Activated B cell treated with CpG ODN at 0.5 μM for 24 hours (primary cell): ENCODE measurements around the gene APH1B. TPM values are rescaled to one million over a fixed set of nuclear protein-coding genes. Genes with fewer than 3 reads are reported as not detected.
A peak's percentile ranks its signal among the peaks of the same experiment; 100 is the strongest.

Experiments used
- ATAC-seq: fragments of 200-7000 bp; cut with Tn5 transposase; one replicate; pipeline ENCODE4 v1.10.0; 2021; ENCODE audit warnings: low read depth, mild to moderate bottlenecking, moderate library complexity
- CTCF ChIA-PET: fragments of 350-600 bp; sonication (Branson Sonifier 250); formaldehyde crosslinking; loops from one replicate; lab custom pipeline; 2021; ENCODE audit warnings: antibody characterized with exemption; lab: Charles Lee
- POLR2A ChIA-PET: fragments of 350-600 bp; sonication (Branson Sonifier 250); formaldehyde crosslinking; loops from one replicate; lab custom pipeline; 2021; ENCODE audit warnings: antibody characterized with exemption; lab: Charles Lee
- DNase-seq: peaks from one replicate; pipeline ENCODE4 v3.0.0; 2022
- H3K27ac Mint-ChIP-seq: one replicate; pipeline ENCODE4 v1.8.0; 2020; ENCODE audit warnings: mixed read lengths
- H3K27me3 Mint-ChIP-seq: one replicate; pipeline ENCODE4 v1.8.0; 2021; ENCODE audit warnings: mixed read lengths
- H3K36me3 Mint-ChIP-seq: one replicate; pipeline ENCODE4 v1.8.0; 2021; ENCODE audit warnings: low read depth, mixed read lengths
- H3K4me1 Mint-ChIP-seq: one replicate; pipeline ENCODE4 v1.8.0; 2021; ENCODE audit warnings: mixed read lengths
- H3K4me3 Mint-ChIP-seq: one replicate; pipeline ENCODE4 v1.8.0; 2020; ENCODE audit warnings: mild to moderate bottlenecking, mixed read lengths
- H3K9me3 Mint-ChIP-seq: one replicate; pipeline ENCODE4 v1.8.0; 2020; ENCODE audit warnings: mixed read lengths
- intact Hi-C: fragments of 100-400 bp; cut with micrococcal nuclease; formaldehyde crosslinking; loops from one replicate; pipeline ENCODE4 v1.15.1; 2024
- total RNA-seq: library from RNA; stranded (reverse); gene quantifications from 2 replicates; pipeline ENCODE4 v1.2.3, GENCODE V29; 2022
- TF ChIP-seq, protein P1 (sequence below): fragments of 200-600 bp; IDR thresholded peaks from one replicate; pipeline ENCODE4 v1.8.0; 2022; ENCODE audit warnings: antibody characterized with exemption, mild to moderate bottlenecking

Gene APH1B
- total RNA-seq, 1 donor from 2014 or later, result 22.1 TPM

- intact Hi-C loops, result loop anchor here (10.0 kb wide), 1 partner anchor 322 kb away; no protein-coding TSS in a partner anchor
- TF ChIP-seq, protein P1, sequence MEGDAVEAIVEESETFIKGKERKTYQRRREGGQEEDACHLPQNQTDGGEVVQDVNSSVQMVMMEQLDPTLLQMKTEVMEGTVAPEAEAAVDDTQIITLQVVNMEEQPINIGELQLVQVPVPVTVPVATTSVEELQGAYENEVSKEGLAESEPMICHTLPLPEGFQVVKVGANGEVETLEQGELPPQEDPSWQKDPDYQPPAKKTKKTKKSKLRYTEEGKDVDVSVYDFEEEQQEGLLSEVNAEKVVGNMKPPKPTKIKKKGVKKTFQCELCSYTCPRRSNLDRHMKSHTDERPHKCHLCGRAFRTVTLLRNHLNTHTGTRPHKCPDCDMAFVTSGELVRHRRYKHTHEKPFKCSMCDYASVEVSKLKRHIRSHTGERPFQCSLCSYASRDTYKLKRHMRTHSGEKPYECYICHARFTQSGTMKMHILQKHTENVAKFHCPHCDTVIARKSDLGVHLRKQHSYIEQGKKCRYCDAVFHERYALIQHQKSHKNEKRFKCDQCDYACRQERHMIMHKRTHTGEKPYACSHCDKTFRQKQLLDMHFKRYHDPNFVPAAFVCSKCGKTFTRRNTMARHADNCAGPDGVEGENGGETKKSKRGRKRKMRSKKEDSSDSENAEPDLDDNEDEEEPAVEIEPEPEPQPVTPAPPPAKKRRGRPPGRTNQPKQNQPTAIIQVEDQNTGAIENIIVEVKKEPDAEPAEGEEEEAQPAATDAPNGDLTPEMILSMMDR, result no peak
Observed at GRCh38 chr15:63283126-63283525, 5.7 kb downstream of the APH1B start.

GRCh38 chr15:63284335-63284734 is 6.9 kb downstream of the APH1B start:
- TF ChIP-seq, protein P1, result no peak
- Mint-ChIP-seq H3K4me1 (peaks cover 10% of the 10 kb centered on the region), H3K27ac (no peak overlapping the region), H3K36me3 (peaks cover 58% of the 10 kb centered on the region), H3K9me3 (no peaks in the 10 kb centered on the region), H3K4me3 (no peak overlapping the region), H3K27me3 (no peaks in the 10 kb centered on the region)
- DNase-seq (no peak), ATAC-seq (no peak)
- intact Hi-C loops, result loop anchor here (10.0 kb wide), 1 partner anchor 320 kb away; no protein-coding TSS in a partner anchor
- ChIA-PET CTCF (no interaction called here), POLR2A (no interaction called here)

More at GRCh38 chr15:63283126-63283525, 5.7 kb downstream of the APH1B start:
- no peak for ATAC-seq
- CTCF ChIA-PET, result no interaction called here
- peak overlapping the region; percentile 61 for H3K27ac Mint-ChIP-seq
- no peaks in the 10 kb centered on the region for H3K27me3 Mint-ChIP-seq
- POLR2A ChIA-PET, result interaction anchor here (0.8 kb wide), 1 partner anchor 94 kb away, joined by 3 read pairs; the partner anchor contains the start of gene RAB8B
- peaks cover 53% of the 10 kb centered on the region for H3K36me3 Mint-ChIP-seq
- no peak for DNase-seq
- H3K4me3 Mint-ChIP-seq, result no peak overlapping the region
- no peaks in the 10 kb centered on the region for H3K9me3 Mint-ChIP-seq
- peaks cover 17% of the 10 kb centered on the region for H3K4me1 Mint-ChIP-seq

DNA sequence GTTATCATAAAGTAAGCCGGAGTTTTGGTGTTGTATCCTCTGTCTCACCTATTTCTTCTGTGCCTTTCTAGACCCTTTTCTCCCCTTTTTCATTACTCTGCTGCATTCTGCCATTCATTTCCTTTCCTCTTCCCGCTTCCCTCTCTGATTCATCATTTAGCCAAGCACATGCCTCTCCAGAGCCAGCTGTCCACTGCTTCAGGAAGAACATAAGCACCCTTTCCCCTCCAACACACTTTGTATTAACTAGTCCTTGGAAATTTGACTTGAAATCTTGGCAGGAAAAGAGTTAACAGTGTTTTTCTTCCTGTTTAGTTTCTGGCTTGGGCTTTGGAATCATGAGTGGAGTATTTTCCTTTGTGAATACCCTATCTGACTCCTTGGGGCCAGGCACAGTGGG is 9.7 kb downstream of the APH1B start:
- H3K27ac Mint-ChIP-seq, result no peak overlapping the region
- DNase-seq, result no peak
- intact Hi-C loops, result loop anchor here (10.0 kb wide), 1 partner anchor 318 kb away; no protein-coding TSS in a partner anchor
- no peaks in the 10 kb centered on the region for H3K9me3 Mint-ChIP-seq
- no peaks in the 10 kb centered on the region for H3K27me3 Mint-ChIP-seq
- CTCF ChIA-PET, result interaction anchor here (1.4 to 5.9 kb wide), 4 partner anchors 115 to 218 kb away, joined by 3 to 56 read pairs (median 10); no protein-coding TSS in a partner anchor
- no peak for ATAC-seq
- peaks cover 10% of the 10 kb centered on the region for H3K4me1 Mint-ChIP-seq
- H3K4me3 Mint-ChIP-seq, result no peak overlapping the region
- TF ChIP-seq, protein P1, result no peak
- peaks cover 55% of the 10 kb centered on the region for H3K36me3 Mint-ChIP-seq
- POLR2A ChIA-PET, result no interaction called here

DNA sequence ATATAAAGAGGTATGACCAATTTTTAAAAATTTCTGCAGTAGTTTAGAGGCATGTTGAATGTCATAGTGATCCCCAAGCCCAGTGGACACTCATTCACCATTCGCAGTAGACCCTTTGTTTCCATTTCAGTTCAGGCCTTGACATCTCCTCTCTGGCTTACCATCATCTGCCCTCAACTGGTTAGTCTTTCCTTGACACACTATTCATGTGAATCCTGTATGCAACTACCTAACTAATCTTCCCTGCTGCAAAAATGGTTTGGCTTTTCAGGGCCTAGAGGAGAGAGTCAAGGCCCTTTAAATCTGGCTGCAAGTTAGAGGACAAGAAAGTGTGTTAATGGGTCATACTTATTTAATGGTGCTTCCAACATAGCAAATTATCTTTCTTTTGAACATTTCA is 10.9 kb downstream of the APH1B start:
- TF ChIP-seq, protein P1, result no peak
- Mint-ChIP-seq H3K27ac (no peak overlapping the region), H3K9me3 (no peaks in the 10 kb centered on the region), H3K4me3 (no peak overlapping the region), H3K27me3 (no peaks in the 10 kb centered on the region), H3K36me3 (peaks cover 52% of the 10 kb centered on the region), H3K4me1 (peaks cover 13% of the 10 kb centered on the region)
- POLR2A ChIA-PET, result no interaction called here
- CTCF ChIA-PET, result interaction anchor here (0.9 to 5.9 kb wide), 7 partner anchors 114 to 217 kb away, joined by 3 to 56 read pairs (median 4); no protein-coding TSS in a partner anchor
- intact Hi-C loops, result loop anchor here (1.0 to 10.0 kb wide), 3 partner anchors 115 to 316 kb away; no protein-coding TSS in a partner anchor
- DNase-seq, result no peak
- ATAC-seq, result no peak

DNA sequence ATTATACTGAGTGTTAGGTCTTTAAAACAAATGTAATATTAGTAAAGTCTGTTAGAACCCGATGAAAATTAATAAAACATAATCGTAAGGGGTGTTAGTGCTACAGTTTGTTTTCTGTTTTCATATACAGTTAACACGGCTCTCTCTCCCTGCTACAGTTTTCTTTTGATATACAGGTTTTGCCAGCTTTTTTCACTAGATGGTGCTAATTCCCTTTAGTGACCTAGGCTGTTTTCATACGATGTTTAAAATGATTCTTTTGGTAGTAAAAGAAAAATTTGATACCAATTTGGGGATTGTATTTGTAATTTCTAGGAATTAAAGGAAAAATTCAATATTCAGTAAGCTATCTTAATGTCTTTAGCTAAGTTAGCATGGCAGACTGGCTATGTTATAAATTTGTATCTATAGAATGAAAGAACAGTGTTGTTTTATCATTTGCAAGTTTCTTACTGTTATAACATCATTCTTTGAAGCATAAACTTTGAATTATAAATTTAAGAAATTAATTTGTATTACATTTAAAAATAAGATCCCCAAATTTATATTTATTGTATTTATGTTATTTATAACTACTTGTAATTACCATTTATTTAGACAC is 11.5 kb downstream of the APH1B start:
- TF ChIP-seq, protein P1, result no peak
- no peaks in the 10 kb centered on the region for H3K9me3 Mint-ChIP-seq
- H3K36me3 Mint-ChIP-seq, result peaks cover 48% of the 10 kb centered on the region
- peaks cover 15% of the 10 kb centered on the region for H3K4me1 Mint-ChIP-seq
- ATAC-seq (peak; percentile 45), DNase-seq (no peak)
- CTCF ChIA-PET, result interaction anchor here (0.7 to 5.9 kb wide), 8 partner anchors 97 to 217 kb away, joined by 3 to 56 read pairs (median 4); no protein-coding TSS in a partner anchor
- no peak overlapping the region for H3K27ac Mint-ChIP-seq
- POLR2A ChIA-PET, result no interaction called here
- no peak overlapping the region for H3K4me3 Mint-ChIP-seq
- intact Hi-C loops, result loop anchor here (1.0 to 10.0 kb wide), 3 partner anchors 114 to 316 kb away; no protein-coding TSS in a partner anchor
- no peaks in the 10 kb centered on the region for H3K27me3 Mint-ChIP-seq
